Adrenal gland (tissue), 12 donors: ENCODE data around the gene RCN1. TPM values are rescaled to one million over a fixed set of nuclear protein-coding genes. Genes with fewer than 3 reads are reported as not detected.

Source experiments
- DNase-seq, 7 donors: peaks; one replicate each; pipeline ENCODE4 v3.0.0-alpha.2; 2019 to 2020
- H3K27ac ChIP-seq, 5 donors: fragments of 200-600 bp; sonication (generic) in 4 of 5; 1 replicate in 3 of 5; 2 replicates in 2 of 5; pipeline versions ENCODE4 v1.5.1 to v1.8.0; 2016 to 2020; ENCODE audit warnings: mild to moderate bottlenecking in 1 of 5
- H3K27me3 ChIP-seq: fragments of 200-600 bp; 2 replicates; pipeline ENCODE4 v1.8.0; 2021
- H3K36me3 ChIP-seq, 2 donors: fragments of 200-600 bp; replicated peaks in 1 of 2; 1 replicate in 1 of 2; 2 replicates in 1 of 2; pipeline versions ENCODE4 v1.5.1 to v1.8.0; 2018 to 2022
- H3K4me1 ChIP-seq, 2 donors: fragments of 200-600 bp; replicated peaks in 1 of 2; 1 replicate in 1 of 2; 2 replicates in 1 of 2; pipeline versions ENCODE4 v1.5.1 to v1.8.0; 2018 to 2021
- H3K4me3 ChIP-seq, 4 donors: fragments of 200-600 bp; sonication (generic) in 3 of 4; one replicate each; pipeline ENCODE4 v1.5.1; 2016 to 2018
- H3K9me3 ChIP-seq, 3 donors: fragments of 200-600 bp; sonication (generic) in 1 of 3; replicated peaks in 1 of 3; 1 replicate in 2 of 3; 2 replicates in 1 of 3; pipeline versions ENCODE4 v1.5.1 to v1.8.0; 2016 to 2021
- POLR2A ChIP-seq, 2 donors: fragments of 450-650 bp; IDR thresholded peaks; one replicate each; pipeline ENCODE4 v1.6.1; 2017; ENCODE audit warnings: antibody characterized with exemption in 2 of 2, mild to moderate bottlenecking in 2 of 2, moderate library complexity in 1 of 2
- whole genome bisulfite sequencing, 4 donors: extraction: QIAGEN DNeasy Blood & Tissue Kit in 2 of 4; methylation state at CpG; one replicate each; pipeline versions ENCODE4 v1.1.5 to v1.1.7; 2013 to 2017; 5-methylcytosine and 5-hydroxymethylcytosine counted together
- intact Hi-C, 2 donors: fragments of 100-400 bp; cut with DNase I; formaldehyde crosslinking; loops; one replicate each; pipeline versions ENCODE4 v1.14.1 to v1.15.0; 2022 to 2023
- polyA plus RNA-seq, 3 donors: library from polyadenylated mRNA; stranded (reverse); fragments of 200-250 nt in 2 of 3; fragments of 350-450 nt in 1 of 3; fragmentation: Illumina TruSeq in 1 of 3; extraction: RNeasy Lipid Tissue Mini Kit (QIAGEN cat#74804) in 1 of 3; gene quantifications; one replicate each; pipeline ENCODE4 v1.2.3, GENCODE V29; 2013 to 2014
- total RNA-seq, 9 donors: library from RNA; depleted of rRNA in 4 of 9; stranded (reverse); fragments of >200 nt in 4 of 9; fragments of 120-200 nt in 1 of 9; fragmentation: NEBNext Ultra II Directional in 1 of 9; extraction: Animal tissue kit (Norgen Biotek cat#: 25700) in 1 of 9; gene quantifications; one replicate each; pipeline versions ENCODE4 v1.1.0 to v1.2.4, GENCODE V29; 2013 to 2023
- TF ChIP-seq, protein P1 (sequence below), 6 experiments: fragments of 450-650 bp in 4 of 6; fragments of 200-600 bp in 2 of 6; sonication (generic) in 1 of 6; IDR thresholded peaks; 1 replicate in 5 of 6; 2 replicates in 1 of 6; pipeline versions ENCODE4 v1.5.1 to v1.8.0; 2016 to 2021; ENCODE audit warnings: antibody characterized with exemption in 6 of 6, mild to moderate bottlenecking in 2 of 6, moderate library complexity in 1 of 6
- donor health status: healthy with polysubstance abuse.
- donor health status: Bipolar disorder and iron deficiency.
- donor health status: DM: yes; HTN: yes; CAD: no.
- donor health status: DM: no; HTN: no; CAD: no.
- donor health status: DM: no; HTN: no; CAD: no.
- donor health status: DM: yes; HTN: yes; CAD: no.

RCN1 gene
- total and polyA plus RNA-seq, 12 donors = 56.1 to 142 (median 85.9) TPM

GRCh38 chr11:32087597-32087996 is 3.3 kb upstream of the RCN1 start:
- no peaks in the 10 kb centered on the region for H3K9me3 ChIP-seq
- no peaks in the 10 kb centered on the region for H3K36me3 ChIP-seq
- TF ChIP-seq, protein P1, sequence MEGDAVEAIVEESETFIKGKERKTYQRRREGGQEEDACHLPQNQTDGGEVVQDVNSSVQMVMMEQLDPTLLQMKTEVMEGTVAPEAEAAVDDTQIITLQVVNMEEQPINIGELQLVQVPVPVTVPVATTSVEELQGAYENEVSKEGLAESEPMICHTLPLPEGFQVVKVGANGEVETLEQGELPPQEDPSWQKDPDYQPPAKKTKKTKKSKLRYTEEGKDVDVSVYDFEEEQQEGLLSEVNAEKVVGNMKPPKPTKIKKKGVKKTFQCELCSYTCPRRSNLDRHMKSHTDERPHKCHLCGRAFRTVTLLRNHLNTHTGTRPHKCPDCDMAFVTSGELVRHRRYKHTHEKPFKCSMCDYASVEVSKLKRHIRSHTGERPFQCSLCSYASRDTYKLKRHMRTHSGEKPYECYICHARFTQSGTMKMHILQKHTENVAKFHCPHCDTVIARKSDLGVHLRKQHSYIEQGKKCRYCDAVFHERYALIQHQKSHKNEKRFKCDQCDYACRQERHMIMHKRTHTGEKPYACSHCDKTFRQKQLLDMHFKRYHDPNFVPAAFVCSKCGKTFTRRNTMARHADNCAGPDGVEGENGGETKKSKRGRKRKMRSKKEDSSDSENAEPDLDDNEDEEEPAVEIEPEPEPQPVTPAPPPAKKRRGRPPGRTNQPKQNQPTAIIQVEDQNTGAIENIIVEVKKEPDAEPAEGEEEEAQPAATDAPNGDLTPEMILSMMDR (IDR thresholded peaks at IDR 0.05) = no peak
- TF ChIP-seq POLR2A (IDR thresholded peaks at IDR 0.05) = no peak
- H3K27ac ChIP-seq = peak overlapping the region in 2 of 5 donors; percentile 5 to 55
- no peak for DNase-seq
- 77 to 100% (median 94%) methylated on average over 1 of the region's 1 CpG for WGBS, 4 donors
- intact Hi-C loops = no loop called here
- H3K4me1 ChIP-seq = peaks cover 14 to 21% of the 10 kb centered on the region in 2 donors
- H3K4me3 ChIP-seq = peak overlapping the region in 1 of 4 donors; percentile 13
- no peaks in the 10 kb centered on the region for H3K27me3 ChIP-seq

DNA sequence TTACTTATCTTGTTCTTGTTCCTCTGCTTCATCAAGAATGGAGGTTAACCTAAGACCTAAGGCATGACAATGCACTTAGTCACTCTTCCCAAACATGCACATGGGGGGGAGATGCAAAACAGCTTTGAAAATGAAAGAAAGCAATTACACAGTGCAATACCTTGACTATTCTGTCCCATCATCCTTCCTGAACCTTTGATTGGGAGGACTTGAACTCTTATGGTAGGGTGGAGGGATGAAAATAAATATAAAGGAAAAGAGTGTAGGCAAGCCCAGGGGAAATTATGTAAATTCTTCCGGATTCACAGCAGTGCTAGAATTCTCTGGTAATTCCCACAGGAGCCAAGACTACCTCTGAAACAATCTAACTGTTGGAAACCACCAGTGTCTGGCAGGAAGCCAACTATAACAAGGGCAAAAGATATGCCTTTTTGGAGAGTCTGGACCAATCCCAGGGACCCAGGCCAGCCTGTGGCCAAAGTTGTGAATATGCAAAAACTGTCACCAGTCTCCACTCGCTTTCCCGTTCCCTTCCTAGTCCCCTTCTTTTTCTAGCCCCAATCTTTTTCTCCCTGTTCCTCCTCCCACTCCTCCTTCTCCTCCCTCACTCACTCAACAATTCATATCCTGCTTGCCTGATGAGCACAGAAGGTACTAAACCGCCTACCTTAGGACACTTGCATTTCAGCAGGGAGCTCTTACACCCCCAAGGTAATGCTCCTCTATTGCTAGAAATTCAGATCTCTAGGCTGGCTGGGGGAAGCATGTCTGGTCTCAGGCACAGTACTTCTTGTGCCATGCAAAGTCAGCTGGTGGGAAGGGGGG is 2.5 kb upstream of the RCN1 start:
- TF ChIP-seq POLR2A (IDR thresholded peaks at IDR 0.05) = no peak
- TF ChIP-seq, protein P1 (IDR thresholded peaks at IDR 0.05) = no peak
- Histone ChIP-seq H3K9me3 (no peaks in the 10 kb centered on the region), H3K36me3 (no peaks in the 10 kb centered on the region), H3K27me3 (no peaks in the 10 kb centered on the region), H3K4me3 (peak overlapping the region in 1 of 4 donors; percentile 13), H3K27ac (peak overlapping the region in 2 of 5 donors; percentile 43 to 55), H3K4me1 (peaks cover 14 to 25% of the 10 kb centered on the region in 2 donors)
- 20 to 25% (median 23%) methylated on average over 4 of the region's 4 CpGs for WGBS, 4 donors
- peak; percentile 53 to 81 (median 79) for DNase-seq
- intact Hi-C loops = no loop called here

- WGBS, 4 donors = 73 to 94% (median 85%) methylated on average over 2 to 4 of the region's 4 CpGs
- intact Hi-C loops = no loop called here
These were observed 1.8 kb downstream of the RCN1 start for GRCh38 chr11:32092581-32093170.

DNA sequence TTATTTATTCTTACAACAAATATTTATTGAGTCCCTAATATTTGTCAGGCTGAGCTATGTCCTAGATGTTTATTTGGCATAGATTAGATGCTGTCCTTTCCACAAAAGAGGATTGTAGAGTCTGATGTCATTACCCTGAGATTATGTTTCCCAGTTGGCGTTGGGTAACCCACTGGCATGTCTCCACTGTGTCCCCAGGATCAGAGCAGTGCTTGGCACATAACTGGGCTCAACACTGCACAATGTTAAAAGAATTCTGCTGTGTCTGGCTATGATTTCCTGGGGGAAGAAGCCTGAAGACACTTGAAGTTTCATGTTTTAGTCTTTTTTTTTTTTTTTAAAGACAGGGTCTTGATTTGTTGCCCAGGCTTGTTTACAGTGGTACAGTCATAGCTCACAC is 4.0 kb downstream of the RCN1 start:
- DNase-seq = peak in 2 of 7 donors; percentile 27 to 49

More at GRCh38 chr11:32092581-32093170, 1.8 kb downstream of the RCN1 start:
- Histone ChIP-seq H3K9me3 (no peaks in the 10 kb centered on the region), H3K36me3 (no peaks in the 10 kb centered on the region), H3K27me3 (no peaks in the 10 kb centered on the region), H3K27ac (no peak overlapping the region), H3K4me1 (peaks cover 14 to 25% of the 10 kb centered on the region in 2 donors), H3K4me3 (peak overlapping the region in 1 of 4 donors; percentile 90)
- no peak for DNase-seq
- TF ChIP-seq, protein P1 (IDR thresholded peaks at IDR 0.05) = no peak
- TF ChIP-seq POLR2A (IDR thresholded peaks at IDR 0.05) = no peak

More for the DNA sequence above, 4.0 kb downstream of the RCN1 start:
- Histone ChIP-seq H3K4me3 (no peak overlapping the region), H3K27ac (no peak overlapping the region), H3K27me3 (no peaks in the 10 kb centered on the region), H3K9me3 (no peaks in the 10 kb centered on the region), H3K4me1 (peaks cover 6 to 16% of the 10 kb centered on the region in 2 donors), H3K36me3 (peaks cover 0 to 15% of the 10 kb centered on the region in 2 donors)
- WGBS, 4 donors = 68 to 86% (median 72%) methylated on average over 1 of the region's 1 CpG
- intact Hi-C loops = no loop called here
- no peak for TF ChIP-seq POLR2A (IDR thresholded peaks at IDR 0.05)
- TF ChIP-seq, protein P1 (IDR thresholded peaks at IDR 0.05) = no peak
